CD8-positive, alpha-beta memory T cell (primary cell): ENCODE results near the gene IL2RA. TPM values are rescaled to one million over a fixed set of nuclear protein-coding genes. Genes with fewer than 3 reads are reported as not detected.

Experiments
- CTCF ChIA-PET: fragments of 350-600 bp; sonication (Branson Sonifier 250); formaldehyde crosslinking; loops from one replicate; lab custom pipeline; 2021; ENCODE audit warnings: antibody characterized with exemption; lab: Charles Lee
- POLR2A ChIA-PET: fragments of 350-600 bp; sonication (Branson Sonifier 250); formaldehyde crosslinking; loops from one replicate; lab custom pipeline; 2021; ENCODE audit warnings: antibody characterized with exemption; lab: Charles Lee
- DNase-seq, 5 donors: peaks; one replicate each; pipeline versions ENCODE4 v3.0.0 to v3.0.0-alpha.2; 2020 to 2022; ENCODE audit warnings: mixed read lengths in 1 of 5
- H3K27ac ChIP-seq: one replicate; pipeline ENCODE4 v1.7.0; 2013; ENCODE audit warnings: low read depth, mild to moderate bottlenecking, low read length, moderate library complexity
- H3K27me3 ChIP-seq: 2 replicates; pipeline ENCODE4 v1.7.0; 2013; ENCODE audit warnings: low read length, mild to moderate bottlenecking; ENCODE audit not compliant: insufficient read depth, poor library complexity, severe bottlenecking
- H3K36me3 ChIP-seq: 2 replicates; pipeline ENCODE4 v1.7.0; 2013; ENCODE audit warnings: mild to moderate bottlenecking, low read length, moderate library complexity; ENCODE audit not compliant: insufficient read depth
- H3K4me1 ChIP-seq: 2 replicates; pipeline ENCODE4 v1.7.0; 2013; ENCODE audit warnings: mild to moderate bottlenecking, low read length, moderate library complexity; ENCODE audit not compliant: insufficient read depth
- H3K4me3 ChIP-seq: 2 replicates; pipeline ENCODE4 v1.7.0; 2013; ENCODE audit warnings: mild to moderate bottlenecking, low read length
- H3K9me3 ChIP-seq: 2 replicates; pipeline ENCODE4 v1.7.0; 2013; ENCODE audit warnings: mild to moderate bottlenecking, low read length
- H3K27ac Mint-ChIP-seq, 8 donors: one replicate each; pipeline ENCODE4 v1.8.0; 2020 to 2021; ENCODE audit warnings: mixed read lengths in 8 of 8, mild to moderate bottlenecking in 6 of 8, inconsistent platforms in 3 of 8, moderate library complexity in 3 of 8
- H3K27me3 Mint-ChIP-seq, 2 donors: one replicate each; pipeline ENCODE4 v1.8.0; 2020 to 2021; ENCODE audit warnings: mixed read lengths in 2 of 2, mild to moderate bottlenecking in 1 of 2, moderate library complexity in 1 of 2
- H3K36me3 Mint-ChIP-seq, 3 donors: one replicate each; pipeline ENCODE4 v1.8.0; 2020 to 2021; ENCODE audit warnings: mixed read lengths in 3 of 3, inconsistent platforms in 1 of 3, mild to moderate bottlenecking in 1 of 3
- H3K4me1 Mint-ChIP-seq, 3 donors: one replicate each; pipeline ENCODE4 v1.8.0; 2020 to 2021; ENCODE audit warnings: mixed read lengths in 3 of 3, inconsistent platforms in 1 of 3, mild to moderate bottlenecking in 1 of 3
- H3K4me3 Mint-ChIP-seq, 7 donors: one replicate each; pipeline ENCODE4 v1.8.0; 2020 to 2021; ENCODE audit warnings: mixed read lengths in 7 of 7, mild to moderate bottlenecking in 6 of 7, moderate library complexity in 4 of 7, inconsistent platforms in 2 of 7
- H3K9me3 Mint-ChIP-seq, 5 donors: one replicate each; pipeline ENCODE4 v1.8.0; 2020 to 2022; ENCODE audit warnings: mixed read lengths in 5 of 5, mild to moderate bottlenecking in 3 of 5, moderate library complexity in 2 of 5, inconsistent platforms in 1 of 5
- polyA plus RNA-seq: library from polyadenylated mRNA; unstranded; fragments of 300-500 nt; fragmentation: Illumina TruSeq; gene quantifications from one replicate; pipeline ENCODE4 v1.2.3, GENCODE V29; 2021
- total RNA-seq, 2 experiments: library from RNA; stranded (reverse); gene quantifications; one replicate each; pipeline ENCODE4 v1.2.3, GENCODE V29; 2021

IL2RA gene
- total and polyA plus RNA-seq, 3 experiments from 2014 or later, result 8.3 to 1,224 (median 1,178) TPM

GRCh38 chr10:6019010-6019782 lies 43.0 kb downstream of the IL2RA start:
- CTCF ChIA-PET, result no interaction called here
- POLR2A ChIA-PET, result no interaction called here
- Histone ChIP-seq H3K36me3 (no peaks in the 10 kb centered on the region), H3K9me3 (no peaks in the 10 kb centered on the region), H3K27ac (no peak overlapping the region), H3K4me1 (peaks cover 8% of the 10 kb centered on the region), H3K27me3 (no peaks in the 10 kb centered on the region), H3K4me3 (no peak overlapping the region)
- Mint-ChIP-seq H3K27ac (peak overlapping the region in 5 of 8 donors; percentile 8 to 84 (median 64)), H3K4me3 (no peak overlapping the region), H3K4me1 (peaks cover 11 to 15% (median 13%) of the 10 kb centered on the region in 3 donors), H3K27me3 (peaks cover 0 to 6% of the 10 kb centered on the region in 2 donors), H3K36me3 (peaks cover 5 to 39% (median 9%) of the 10 kb centered on the region in 3 donors), H3K9me3 (no peaks in the 10 kb centered on the region)
- DNase-seq, result no peak

- peaks cover 5 to 31% (median 9%) of the 10 kb centered on the region in 3 donors for H3K36me3 Mint-ChIP-seq
- H3K9me3 ChIP-seq, result no peaks in the 10 kb centered on the region
- H3K4me3 ChIP-seq, result no peak overlapping the region
- H3K36me3 ChIP-seq, result no peaks in the 10 kb centered on the region
- peaks cover 12% of the 10 kb centered on the region for H3K4me1 ChIP-seq
- no peaks in the 10 kb centered on the region for H3K9me3 Mint-ChIP-seq
- peaks cover 14 to 19% (median 16%) of the 10 kb centered on the region in 3 donors for H3K4me1 Mint-ChIP-seq
- DNase-seq, result no peak
- CTCF ChIA-PET, result no interaction called here
- POLR2A ChIA-PET, result no interaction called here
- H3K4me3 Mint-ChIP-seq, result peak overlapping the region in 1 of 7 donors; percentile 6
- no peaks in the 10 kb centered on the region for H3K27me3 ChIP-seq
- H3K27ac Mint-ChIP-seq, result peak overlapping the region in 3 of 8 donors; percentile 8 to 64 (median 60)
- H3K27me3 Mint-ChIP-seq, result peaks cover 0 to 7% of the 10 kb centered on the region in 2 donors
- no peak overlapping the region for H3K27ac ChIP-seq
These were observed 43.7 kb downstream of the IL2RA start for GRCh38 chr10:6018422-6018821.

- peaks cover 0 to 7% of the 10 kb centered on the region in 2 donors for H3K27me3 Mint-ChIP-seq
- H3K27ac ChIP-seq, result no peak overlapping the region
- DNase-seq, result no peak
- H3K36me3 ChIP-seq, result no peaks in the 10 kb centered on the region
- peaks cover 12% of the 10 kb centered on the region for H3K4me1 ChIP-seq
- CTCF ChIA-PET, result interaction anchor here (1.1 to 1.3 kb wide), 2 partner anchors 68 to 384 kb away, joined by 3 to 8 read pairs; no protein-coding TSS in a partner anchor
- peaks cover 5 to 28% (median 9%) of the 10 kb centered on the region in 3 donors for H3K36me3 Mint-ChIP-seq
- POLR2A ChIA-PET, result interaction anchor here (0.6 kb wide), 1 partner anchor 24 kb away, joined by 4 read pairs; no protein-coding TSS in a partner anchor
- H3K27ac Mint-ChIP-seq, result peak overlapping the region in 1 of 8 donors; percentile 1
- peaks cover 14 to 19% (median 16%) of the 10 kb centered on the region in 3 donors for H3K4me1 Mint-ChIP-seq
- no peak overlapping the region for H3K4me3 Mint-ChIP-seq
- no peaks in the 10 kb centered on the region for H3K9me3 Mint-ChIP-seq
- H3K9me3 ChIP-seq, result no peaks in the 10 kb centered on the region
- no peaks in the 10 kb centered on the region for H3K27me3 ChIP-seq
- no peak overlapping the region for H3K4me3 ChIP-seq
These were observed 44.3 kb downstream of the IL2RA start for GRCh38 chr10:6017781-6018354.

- Histone ChIP-seq H3K9me3 (no peaks in the 10 kb centered on the region), H3K27me3 (no peaks in the 10 kb centered on the region), H3K36me3 (no peaks in the 10 kb centered on the region), H3K4me3 (no peak overlapping the region), H3K4me1 (peaks cover 12% of the 10 kb centered on the region), H3K27ac (no peak overlapping the region)
- Mint-ChIP-seq H3K9me3 (peaks cover 0 to 2% (median 0%) of the 10 kb centered on the region in 5 donors), H3K27me3 (peaks cover under 1 to 3% of the 10 kb centered on the region in 2 donors), H3K4me3 (peak overlapping the region in 5 of 7 donors; percentile 22 to 73 (median 56)), H3K36me3 (peaks cover 0 to 17% (median 8%) of the 10 kb centered on the region in 3 donors), H3K4me1 (peaks cover 14 to 19% (median 16%) of the 10 kb centered on the region in 3 donors), H3K27ac (peak overlapping the region; percentile 85 to 98 (median 96))
- ChIA-PET CTCF (interaction anchor here (0.8 to 3.7 kb wide), 29 partner anchors 10 to 395 kb away, joined by 3 to 56 read pairs (median 5); partner anchors contain the start of genes IL15RA, IL2RA and PFKFB3), POLR2A (interaction anchor here (0.6 to 2.1 kb wide), 5 partner anchors 24 to 75 kb away, joined by 5 to 13 read pairs (median 10); no protein-coding TSS in a partner anchor)
- peak; percentile 29 to 79 (median 77) for DNase-seq
These were observed 47.9 kb downstream of the IL2RA start for GRCh38 chr10:6014241-6014761.

GRCh38 chr10:6013413-6014192 lies 48.6 kb downstream of the IL2RA start:
- ChIA-PET CTCF (interaction anchor here (0.9 to 3.7 kb wide), 26 partner anchors 11 to 396 kb away, joined by 3 to 56 read pairs (median 5); partner anchors contain the start of genes IL15RA and PFKFB3), POLR2A (interaction anchor here (0.7 to 2.1 kb wide), 5 partner anchors 25 to 76 kb away, joined by 5 to 12 read pairs (median 8); no protein-coding TSS in a partner anchor)
- DNase-seq, result no peak
- Mint-ChIP-seq H3K9me3 (peaks cover 0 to 2% (median 0%) of the 10 kb centered on the region in 5 donors), H3K27me3 (peaks cover 1 to 4% of the 10 kb centered on the region in 2 donors), H3K4me1 (peaks cover 14 to 19% (median 16%) of the 10 kb centered on the region in 3 donors), H3K27ac (peak overlapping the region in 7 of 8 donors; percentile 85 to 98 (median 97)), H3K4me3 (no peak overlapping the region), H3K36me3 (peaks cover under 1 to 12% (median 4%) of the 10 kb centered on the region in 3 donors)
- peaks cover 12% of the 10 kb centered on the region for H3K4me1 ChIP-seq
- H3K9me3 ChIP-seq, result no peaks in the 10 kb centered on the region
- no peaks in the 10 kb centered on the region for H3K36me3 ChIP-seq
- no peak overlapping the region for H3K4me3 ChIP-seq
- no peak overlapping the region for H3K27ac ChIP-seq
- no peaks in the 10 kb centered on the region for H3K27me3 ChIP-seq

- H3K4me3 ChIP-seq, result no peak overlapping the region
- ChIA-PET POLR2A (no interaction called here), CTCF (interaction anchor here (1.2 to 3.4 kb wide), 7 partner anchors 13 to 390 kb away, joined by 3 to 52 read pairs (median 6); no protein-coding TSS in a partner anchor)
- Mint-ChIP-seq H3K36me3 (peaks cover 4 to 13% (median 12%) of the 10 kb centered on the region in 3 donors), H3K27ac (peak overlapping the region in 4 of 8 donors; percentile 2 to 80 (median 18)), H3K4me1 (peaks cover 14 to 19% (median 16%) of the 10 kb centered on the region in 3 donors), H3K4me3 (no peak overlapping the region), H3K9me3 (peaks cover 0 to 2% (median 0%) of the 10 kb centered on the region in 5 donors), H3K27me3 (peaks cover 4 to 7% of the 10 kb centered on the region in 2 donors)
- no peak for DNase-seq
- H3K27me3 ChIP-seq, result no peaks in the 10 kb centered on the region
- H3K36me3 ChIP-seq, result no peaks in the 10 kb centered on the region
- no peak overlapping the region for H3K27ac ChIP-seq
- no peaks in the 10 kb centered on the region for H3K9me3 ChIP-seq
- H3K4me1 ChIP-seq, result peaks cover 12% of the 10 kb centered on the region
These were observed 49.9 kb downstream of the IL2RA start for GRCh38 chr10:6012121-6012905.
